ENCODE results near the gene KRTAP20-3.

The KRTAP20-3 gene

DNA sequence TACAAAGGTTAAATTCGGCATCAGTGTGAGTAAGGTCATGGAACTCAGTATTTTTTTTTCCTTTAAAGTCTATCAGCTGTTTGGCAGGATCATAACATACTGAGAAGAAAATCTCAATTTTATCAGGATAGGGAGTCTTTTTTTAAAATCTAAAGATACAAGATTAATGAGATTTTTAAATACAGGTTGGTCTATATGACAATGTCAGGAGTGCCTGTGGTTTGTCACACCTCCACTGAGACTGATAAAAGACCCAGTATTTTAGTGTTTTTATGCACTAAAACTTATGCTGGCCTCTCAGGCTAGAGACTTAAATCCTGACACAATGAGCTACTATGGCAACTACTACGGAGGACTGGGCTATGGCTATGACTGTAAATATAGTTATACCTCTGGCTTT lies at the start of gene KRTAP20-3:
Gene KRTAP20-3, plus strand, starts transcription at position 301 of the 400 bp plus-strand sequence.
- DNase-seq (ENCODE audit: low read depth): no peak

DNA sequence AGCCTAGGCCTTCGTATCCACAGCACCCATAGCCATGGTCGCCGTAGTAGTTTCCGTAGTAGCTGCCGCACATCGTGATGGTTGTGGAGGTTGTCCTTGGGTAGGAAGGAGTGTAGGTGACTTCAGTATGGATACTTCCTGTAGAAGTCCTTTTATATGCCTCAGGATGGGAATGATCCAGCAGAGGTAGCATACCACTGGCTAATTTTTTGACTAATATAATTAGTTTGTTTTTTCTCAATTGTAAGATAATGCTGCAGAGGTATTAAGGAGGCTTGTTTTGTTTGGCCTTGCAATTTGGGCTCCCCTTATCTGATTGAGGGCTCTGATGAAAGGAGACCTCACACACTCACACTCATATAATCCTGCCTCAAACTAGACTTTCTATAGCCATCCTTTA lies 43.9 kb upstream of the KRTAP20-3 start, which contains the start of gene KRTAP6-2:
Gene KRTAP6-2, minus strand, starts transcription at position 101 of the 400 bp plus-strand sequence. Its CDS starts 28 bp downstream, at position 73.
- no peak for DNase-seq (ENCODE audit: low read depth)

DNA sequence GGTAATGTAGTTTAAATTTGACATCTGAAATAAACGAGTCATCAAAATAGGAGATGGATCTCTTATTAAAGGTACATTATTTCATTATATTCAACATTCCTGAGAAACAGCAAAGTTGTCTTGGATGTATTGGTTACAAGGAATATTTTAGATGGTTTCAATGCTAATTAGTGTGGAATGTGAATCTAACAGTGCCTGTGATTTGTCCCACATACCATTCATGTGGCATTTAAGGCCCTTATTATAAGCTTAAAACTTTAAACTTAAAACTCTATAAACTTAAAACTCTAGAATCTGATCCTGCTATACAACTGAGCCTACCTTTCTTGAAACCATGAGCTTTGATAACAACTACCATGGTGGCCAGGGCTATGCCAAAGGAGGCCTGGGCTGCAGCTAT lies 41.9 kb upstream of the KRTAP20-3 start, which contains the start of gene KRTAP22-1:
Gene KRTAP22-1, plus strand, starts transcription at position 301 of the 400 bp plus-strand sequence.
- no peak for DNase-seq (ENCODE audit: low read depth)

DNA sequence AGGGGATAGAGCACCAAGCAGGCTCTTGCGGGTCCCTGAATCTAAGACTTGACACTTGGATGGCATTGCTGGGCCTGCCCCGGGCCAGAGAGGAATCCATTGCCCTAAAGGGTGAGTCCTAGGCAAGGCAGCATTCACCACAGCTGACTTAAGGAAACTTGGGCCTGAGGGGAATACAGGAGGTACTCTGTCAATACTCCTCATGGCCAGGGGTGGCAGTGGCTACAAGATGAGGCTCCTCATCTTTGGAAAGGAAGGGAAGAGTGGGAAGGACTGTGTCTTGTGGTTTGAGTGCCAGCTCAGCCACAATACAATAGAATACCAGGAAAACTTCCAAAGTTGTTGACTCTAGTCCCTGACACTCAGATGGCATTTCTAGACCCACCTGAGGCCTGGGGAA lies 36.7 kb upstream of the KRTAP20-3 start:
- DNase-seq (ENCODE audit: low read depth): no peak

DNA sequence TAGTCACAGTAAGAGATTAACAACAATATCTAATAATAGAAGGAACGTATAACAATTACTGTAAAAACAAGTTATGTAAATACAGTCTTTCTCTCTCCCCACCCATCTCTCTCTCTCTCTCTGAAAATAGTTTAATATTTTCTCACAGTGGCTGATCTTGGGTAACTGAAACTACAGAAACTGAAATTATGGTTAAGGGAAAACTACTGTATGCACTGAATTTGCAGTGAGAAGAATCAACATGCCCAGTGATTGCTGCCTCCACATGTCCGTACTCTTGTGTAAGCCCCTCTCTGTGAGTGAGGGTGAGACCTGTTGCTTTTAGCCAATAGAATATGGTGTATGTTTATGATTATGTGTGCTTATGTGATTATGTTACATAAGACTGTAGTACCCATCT lies 30.5 kb upstream of the KRTAP20-3 start:
- DNase-seq (ENCODE audit: low read depth): no peak

DNA sequence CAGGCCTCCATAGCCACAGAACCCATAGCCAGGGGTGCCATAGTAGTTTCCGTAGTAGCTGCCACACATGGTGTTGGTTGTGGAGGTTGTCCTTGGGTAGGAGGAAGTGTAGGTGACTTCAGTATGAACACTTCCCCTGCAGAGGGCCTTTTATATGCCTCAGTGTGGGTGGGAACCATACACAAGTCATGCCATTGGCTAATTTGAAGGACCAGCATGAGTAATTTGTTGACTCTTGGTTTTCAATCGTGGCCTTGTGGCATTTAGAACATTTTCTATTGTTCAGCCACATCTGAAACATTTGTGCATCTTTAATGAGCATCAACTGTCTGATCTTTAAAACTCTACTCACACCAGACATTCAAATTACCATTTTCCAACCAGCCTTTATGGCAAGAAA lies 28.8 kb upstream of the KRTAP20-3 start, which contains the start of gene KRTAP6-1:
Gene KRTAP6-1, minus strand, starts transcription at position 95 of the 400 bp plus-strand sequence. Its CDS starts 26 bp downstream, at position 69.
- no peak for DNase-seq (ENCODE audit: low read depth)

DNA sequence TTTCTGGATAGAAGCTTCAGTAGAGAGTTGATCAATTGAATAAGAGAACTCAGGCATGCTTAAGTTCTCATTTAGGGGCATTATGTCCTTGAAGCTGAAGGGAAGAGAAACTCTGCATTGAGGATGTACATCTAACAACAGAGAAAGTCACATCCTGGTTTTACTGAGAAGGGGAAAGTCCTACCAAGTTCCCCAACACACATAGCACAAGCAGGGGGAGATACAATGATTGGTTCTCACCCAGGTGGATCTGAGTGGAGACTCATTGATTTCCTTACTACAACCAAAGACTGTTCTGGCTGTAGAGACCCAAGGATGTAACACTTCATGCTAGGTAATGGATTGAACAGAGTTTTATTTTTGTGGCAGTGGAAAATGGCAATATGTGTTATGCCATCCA lies 27.5 kb upstream of the KRTAP20-3 start:
- DNase-seq (ENCODE audit: low read depth): no peak

DNA sequence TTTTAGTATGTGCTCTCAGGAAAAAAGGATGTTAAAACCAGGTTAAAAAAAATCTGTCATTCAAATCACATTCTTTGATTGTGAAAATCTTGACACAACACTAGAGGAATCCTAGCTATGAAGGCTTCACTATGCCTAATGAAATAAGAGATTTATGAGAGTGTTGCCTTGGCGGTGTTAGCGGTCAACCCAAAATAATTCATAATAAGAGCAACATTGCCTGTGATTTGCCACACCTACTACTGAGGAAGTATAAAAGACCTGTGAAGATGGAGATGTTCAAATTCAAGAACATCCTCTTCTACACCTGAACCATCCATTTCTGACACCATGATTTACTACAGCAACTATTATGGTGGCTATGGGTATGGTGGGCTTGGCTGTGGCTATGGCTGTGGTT lies 26.5 kb upstream of the KRTAP20-3 start, which contains the start of gene KRTAP20-1:
Gene KRTAP20-1, plus strand, starts transcription at position 301 of the 400 bp plus-strand sequence. Its CDS starts 30 bp downstream, at position 331.
- no peak for DNase-seq (ENCODE audit: low read depth)

DNA sequence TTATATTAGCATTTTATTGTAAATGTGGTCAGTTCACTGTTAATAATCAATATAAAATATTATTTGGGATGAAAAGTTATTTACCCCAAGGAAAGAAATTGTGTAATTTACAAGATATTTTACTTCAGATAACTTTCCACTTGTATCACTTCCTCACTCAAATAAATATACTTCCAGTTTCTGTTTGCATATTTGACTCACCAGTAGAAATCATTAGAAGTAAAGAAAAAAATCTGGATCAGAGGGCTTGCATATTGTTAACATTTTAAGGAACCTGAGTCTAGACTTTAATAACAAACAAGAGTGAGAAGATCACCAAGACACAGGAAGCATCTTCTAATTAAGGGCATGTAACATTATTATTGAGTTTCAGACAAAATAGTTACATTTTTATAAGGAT lies 22.6 kb upstream of the KRTAP20-3 start:
- no peak for DNase-seq (ENCODE audit: low read depth)

DNA sequence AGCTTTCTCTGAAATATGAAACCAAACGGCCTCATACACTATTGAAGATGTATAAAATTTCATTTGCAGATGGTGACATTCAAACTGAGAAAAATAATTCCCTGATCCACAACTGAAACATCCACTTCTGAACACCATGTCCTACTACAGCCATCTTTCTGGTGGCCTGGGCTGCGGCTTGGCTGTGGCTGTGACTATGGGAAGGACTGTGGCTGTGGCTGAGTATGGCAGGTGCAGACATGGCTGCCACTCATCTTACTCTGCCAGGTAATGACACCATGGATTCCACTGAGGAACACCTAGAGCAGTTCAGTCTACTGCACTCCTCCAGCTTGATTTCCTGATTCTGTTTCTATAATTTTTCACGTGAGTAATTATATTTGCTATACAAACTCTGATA lies 22.1 kb upstream of the KRTAP20-3 start, which contains the start of gene KRTAP20-4:
Gene KRTAP20-4, plus strand, starts transcription at position 106 of the 400 bp plus-strand sequence.
- DNase-seq (ENCODE audit: low read depth): no peak

DNA sequence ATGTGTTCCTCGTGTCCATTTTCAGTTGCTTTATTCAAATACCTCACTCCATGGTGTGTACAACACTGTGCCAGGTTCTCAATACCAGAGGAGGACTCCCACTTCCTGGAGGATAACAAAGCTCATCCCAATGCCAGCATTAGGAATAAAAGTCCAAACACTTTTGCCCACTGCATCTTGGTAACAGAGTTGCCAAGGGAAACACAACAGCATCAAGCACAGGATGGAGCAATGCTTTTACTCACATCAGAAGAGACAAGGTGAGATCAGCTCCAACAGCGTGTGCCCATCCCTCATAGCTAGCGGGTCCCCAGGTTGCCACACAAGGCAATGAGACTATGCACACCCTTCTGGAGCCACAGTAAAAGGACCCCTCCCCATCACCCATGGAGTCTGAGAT lies 19.3 kb upstream of the KRTAP20-3 start:
- DNase-seq (ENCODE audit: low read depth): no peak

DNA sequence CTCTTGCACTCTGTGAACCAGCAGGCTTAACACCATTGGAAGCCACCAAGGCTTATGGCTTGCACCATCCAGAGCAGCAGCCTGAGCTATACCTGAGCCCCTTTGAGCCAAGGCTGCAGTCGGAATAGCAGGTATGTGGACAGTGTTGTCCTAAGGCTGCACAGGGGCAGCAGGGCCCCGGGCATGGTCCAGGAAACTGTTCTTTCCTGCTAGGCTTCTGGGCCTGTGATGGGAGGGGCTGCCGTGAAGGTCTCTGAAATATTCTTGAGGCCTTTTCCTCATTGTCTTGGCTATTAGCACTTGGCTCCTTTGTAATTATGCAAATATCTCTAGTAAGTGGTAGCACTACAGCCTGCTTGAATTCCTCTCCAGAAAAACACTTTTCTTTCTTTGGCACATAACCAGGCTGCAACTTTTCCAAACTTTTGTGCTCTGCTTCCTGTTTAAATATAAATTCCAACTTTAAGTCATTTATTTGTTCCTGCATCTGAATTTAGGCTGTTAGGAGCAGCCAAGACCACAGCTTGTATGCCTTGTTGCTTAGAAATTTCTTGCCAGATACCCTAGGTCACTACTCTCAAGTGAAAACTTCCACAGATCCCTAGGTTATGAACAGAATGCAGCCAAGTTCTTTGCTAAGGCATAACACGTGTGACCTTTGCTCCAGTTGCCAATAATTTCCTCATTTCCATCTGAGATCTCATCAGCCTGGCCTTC lies 17.1 kb upstream of the KRTAP20-3 start:
- no peak for DNase-seq (ENCODE audit: low read depth)

DNA sequence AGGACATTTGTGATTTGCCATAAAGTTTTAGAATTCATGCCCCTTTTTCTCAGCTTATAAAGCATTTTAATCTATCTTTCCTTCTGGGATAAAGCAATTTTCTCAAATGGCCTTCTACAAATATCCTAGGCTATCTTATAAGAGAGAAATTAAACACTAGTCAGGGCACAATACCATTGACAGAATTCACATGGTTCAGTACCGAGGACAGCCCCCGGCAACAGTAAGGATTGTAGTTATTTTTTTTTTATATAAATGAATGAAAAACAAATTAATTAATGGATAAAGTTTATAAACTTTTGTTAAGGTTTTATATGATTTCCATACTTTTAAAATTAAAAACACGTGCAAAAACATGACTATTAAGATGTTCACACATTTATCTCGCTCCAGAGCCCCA lies 14.6 kb upstream of the KRTAP20-3 start:
- DNase-seq (ENCODE audit: low read depth): no peak

DNA sequence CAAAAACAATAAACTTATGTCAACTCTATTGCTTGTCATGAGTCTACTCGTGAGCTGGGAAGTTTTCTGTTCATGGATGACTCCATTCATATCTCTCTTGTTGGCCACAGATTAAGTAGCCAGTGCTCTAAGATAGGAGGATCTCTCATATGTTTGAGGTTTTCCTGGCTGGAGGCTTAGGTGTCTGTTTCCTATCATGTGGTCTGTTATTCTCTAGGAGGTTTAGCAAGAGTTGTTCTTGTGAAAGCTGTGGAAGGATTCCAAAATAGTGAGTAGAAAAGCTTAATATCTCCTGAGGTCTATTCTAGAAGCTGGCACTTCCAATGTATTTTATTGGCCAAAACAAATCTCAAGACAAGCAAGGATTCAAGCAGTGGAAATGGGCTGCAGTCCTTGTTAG lies 13.5 kb upstream of the KRTAP20-3 start:
- no peak for DNase-seq (ENCODE audit: low read depth)

DNA sequence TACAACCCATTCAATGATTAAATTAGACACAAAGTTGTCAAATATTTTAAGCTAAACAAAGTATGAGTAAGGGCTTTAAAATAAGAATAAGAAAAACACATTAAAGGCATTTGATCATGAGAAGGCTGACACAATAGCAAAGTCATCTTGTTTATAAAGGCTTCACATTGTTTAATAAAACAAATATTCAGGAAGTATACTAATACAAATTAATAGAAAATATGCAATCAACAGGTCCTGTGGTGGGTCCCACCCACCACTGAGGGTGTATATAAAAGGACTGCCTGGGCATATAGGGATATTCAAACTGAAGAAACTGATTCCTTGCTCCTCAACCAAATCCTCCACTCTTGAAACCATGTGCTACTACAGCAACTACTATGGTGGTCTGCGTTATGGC lies 7.8 kb upstream of the KRTAP20-3 start, which contains the start of gene KRTAP20-2:
Gene KRTAP20-2, plus strand, starts transcription at position 301 of the 400 bp plus-strand sequence. Its CDS starts 58 bp downstream, at position 359.
- no peak for DNase-seq (ENCODE audit: low read depth)

DNA sequence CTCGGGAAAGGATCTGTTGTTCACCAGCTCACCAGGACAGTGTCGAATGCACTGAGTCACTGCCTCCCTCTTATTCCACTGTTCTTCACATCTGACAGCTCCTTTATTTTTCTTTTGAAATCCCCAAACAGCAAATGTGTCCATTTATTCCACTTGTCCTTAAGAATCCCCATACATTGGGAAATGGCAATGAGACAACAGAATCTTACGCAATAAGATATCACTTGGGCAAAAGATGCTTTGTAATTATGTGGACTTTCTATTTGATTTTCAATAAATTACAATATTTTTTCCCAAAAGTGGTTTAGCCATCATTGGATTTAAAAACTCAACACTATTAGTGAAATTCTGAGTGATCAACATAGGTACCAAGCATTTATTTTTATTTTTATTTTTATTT lies 4.0 kb upstream of the KRTAP20-3 start:
- no peak for DNase-seq (ENCODE audit: low read depth)

DNA sequence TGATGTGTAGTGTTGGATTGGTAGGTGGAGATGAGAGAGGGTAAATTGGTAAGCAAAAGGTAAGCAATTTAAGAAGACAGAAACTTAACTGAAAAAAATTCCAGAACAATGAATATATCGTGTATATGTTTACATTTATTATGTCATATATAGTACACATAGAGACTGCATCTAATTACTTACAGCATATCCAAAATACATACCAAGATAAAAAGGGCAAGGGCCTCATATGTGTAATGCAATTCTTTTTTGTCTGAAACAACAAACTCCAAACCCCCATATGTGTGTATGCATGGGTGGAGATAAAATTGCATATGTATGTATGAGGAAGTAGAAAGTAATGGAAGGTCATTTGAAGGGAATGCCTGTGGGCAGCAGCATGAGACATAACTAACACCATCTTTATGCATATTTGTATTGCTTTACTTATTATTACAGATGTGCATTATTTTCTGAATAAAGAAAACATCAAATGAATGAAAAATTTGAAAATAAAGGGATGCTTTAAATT lies 4.3 kb downstream of the KRTAP20-3 start:
- DNase-seq (ENCODE audit: low read depth): no peak

DNA sequence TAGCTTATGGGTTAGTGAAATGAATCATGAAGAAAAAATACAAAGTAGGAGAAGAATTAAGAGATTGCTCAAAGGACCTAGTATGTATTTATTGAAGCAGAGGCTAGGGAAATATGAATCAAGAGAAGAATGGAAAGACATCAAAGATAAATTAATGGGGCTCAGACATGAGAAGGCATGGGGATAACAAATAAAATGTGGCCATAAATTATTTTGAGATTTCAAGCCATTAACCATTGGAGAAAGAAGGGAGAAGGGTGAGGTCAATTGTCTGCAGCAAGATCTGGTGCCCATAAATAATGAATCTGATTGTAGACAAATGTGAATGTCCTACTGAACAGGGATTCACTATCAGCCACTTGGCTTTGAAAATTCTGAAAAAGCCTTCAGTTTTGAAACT lies 10.2 kb downstream of the KRTAP20-3 start:
- no peak for DNase-seq (ENCODE audit: low read depth)

DNA sequence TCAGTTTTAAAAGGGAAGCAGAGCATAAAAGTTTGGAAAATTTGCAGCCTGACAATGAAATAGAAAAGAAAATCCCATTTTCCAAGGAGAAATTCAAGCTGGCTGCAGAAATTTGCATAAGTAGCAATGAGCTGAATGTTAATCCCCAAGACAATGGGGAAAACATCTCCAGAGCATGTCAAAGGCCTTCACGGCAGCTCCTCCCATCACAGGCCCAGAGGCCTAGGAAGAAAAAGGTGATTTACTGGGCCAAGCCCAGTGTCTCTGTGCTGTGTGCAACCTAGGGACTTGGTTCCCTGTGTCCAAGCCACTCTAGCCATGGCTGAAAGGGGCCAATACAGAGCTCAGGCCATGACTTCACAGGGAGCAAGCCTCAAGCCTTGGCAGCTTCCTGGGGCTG lies 26.1 kb downstream of the KRTAP20-3 start:
- no peak for DNase-seq (ENCODE audit: low read depth)

DNA sequence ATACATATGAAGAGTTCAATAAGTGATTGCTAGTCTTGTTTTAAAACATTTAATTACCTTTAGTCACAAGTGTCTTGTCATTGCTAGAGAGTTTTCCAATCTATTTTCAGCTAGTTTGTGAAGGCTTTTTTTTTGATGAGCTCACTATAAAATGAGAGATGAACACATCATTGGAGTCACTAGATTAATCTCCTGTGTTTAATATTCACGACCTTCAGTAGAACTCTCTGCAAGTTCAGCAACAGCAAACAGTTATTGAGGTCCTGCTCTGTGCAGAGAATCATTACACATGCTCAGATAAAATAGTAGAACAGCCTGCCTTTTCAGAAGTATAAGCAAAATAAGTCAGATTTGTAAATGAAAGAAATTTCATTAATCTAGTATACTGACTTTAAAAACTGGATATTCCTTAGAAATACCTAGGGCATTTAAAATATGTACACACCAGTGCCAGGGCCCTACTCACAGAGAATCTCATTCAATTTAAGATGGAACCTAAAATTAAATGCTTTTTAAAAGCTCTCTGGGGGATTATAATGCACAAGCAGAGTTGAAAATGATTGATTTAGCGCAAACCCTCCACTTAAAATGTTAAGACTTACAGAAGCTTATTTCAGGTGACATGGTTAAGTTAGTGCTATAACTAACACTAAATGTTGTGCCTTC lies 30.5 kb downstream of the KRTAP20-3 start:
- no peak for DNase-seq (ENCODE audit: low read depth)

DNA sequence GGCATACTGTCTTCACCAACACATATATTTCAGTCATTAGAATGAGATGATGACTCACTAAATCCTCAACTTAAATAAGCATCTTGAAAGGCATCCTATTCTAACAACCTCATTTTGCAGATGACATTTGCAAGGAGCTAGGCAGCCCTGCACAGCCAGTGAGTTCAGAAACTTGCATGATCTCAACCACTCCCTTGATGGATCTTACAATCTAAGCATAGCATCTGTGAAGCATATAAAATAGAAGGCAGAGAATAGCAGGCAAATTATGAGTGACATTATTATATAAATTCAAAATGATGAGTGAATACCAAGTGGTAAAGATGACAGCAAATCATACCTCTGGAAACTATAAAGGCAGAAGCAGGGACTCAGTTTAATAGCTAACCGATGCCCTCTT lies 31.6 kb downstream of the KRTAP20-3 start:
- DNase-seq (ENCODE audit: low read depth): no peak

DNA sequence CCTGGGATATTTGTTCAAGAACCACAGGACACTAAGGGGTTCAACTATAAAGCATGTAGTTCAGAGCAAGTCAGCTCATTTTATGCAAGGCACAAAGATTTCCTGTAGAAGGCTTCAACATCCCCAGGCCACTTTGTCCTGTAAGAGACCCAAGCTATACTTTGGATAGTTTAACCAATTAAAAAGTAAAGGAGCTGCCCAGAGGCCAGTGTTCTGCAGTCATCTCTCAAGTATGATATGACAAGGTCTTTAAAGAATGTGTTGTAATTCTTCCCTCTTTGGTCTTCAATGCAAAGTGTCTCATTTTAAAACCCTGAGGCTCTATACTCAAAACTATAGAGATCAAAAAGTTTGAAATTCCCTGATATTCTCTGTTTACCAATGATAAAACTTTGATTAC lies 34.1 kb downstream of the KRTAP20-3 start:
- DNase-seq (ENCODE audit: low read depth): no peak

DNA sequence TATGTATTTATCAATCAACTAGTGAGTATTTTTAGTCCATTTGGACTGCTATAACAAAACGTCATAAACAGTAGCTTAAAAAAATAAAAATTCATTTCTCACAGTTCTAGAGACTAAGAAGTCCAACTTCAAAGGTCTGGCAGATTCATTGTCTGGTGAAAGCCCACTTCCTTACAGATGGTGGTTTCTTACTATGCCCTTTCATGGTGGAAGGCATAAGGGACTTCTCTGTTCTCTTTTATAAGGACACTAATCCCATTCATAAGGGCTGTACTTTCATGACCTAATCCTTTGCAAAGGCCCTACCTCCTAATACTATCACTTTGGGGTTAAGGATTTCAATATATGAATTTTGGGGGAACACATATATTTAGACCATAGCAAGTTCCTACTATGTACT lies 37.9 kb downstream of the KRTAP20-3 start:
- no peak for DNase-seq (ENCODE audit: low read depth)
